HG03432 (cell line): Measurements from ENCODE around the gene USP32.
"Not testable (repeated sequence)": the region's sequence is repeated elsewhere in the genome, so short reads cannot be mapped to it uniquely, and the experiment has no call there.

Experiments
- ATAC-seq: cut with Tn5 transposase; IDR thresholded peaks from one replicate; pipeline ENCODE4 v1.9.1; 2021; ENCODE audit warnings: mild to moderate bottlenecking, moderate library complexity; ENCODE audit not compliant: unreplicated experiment

USP32 gene

DNA sequence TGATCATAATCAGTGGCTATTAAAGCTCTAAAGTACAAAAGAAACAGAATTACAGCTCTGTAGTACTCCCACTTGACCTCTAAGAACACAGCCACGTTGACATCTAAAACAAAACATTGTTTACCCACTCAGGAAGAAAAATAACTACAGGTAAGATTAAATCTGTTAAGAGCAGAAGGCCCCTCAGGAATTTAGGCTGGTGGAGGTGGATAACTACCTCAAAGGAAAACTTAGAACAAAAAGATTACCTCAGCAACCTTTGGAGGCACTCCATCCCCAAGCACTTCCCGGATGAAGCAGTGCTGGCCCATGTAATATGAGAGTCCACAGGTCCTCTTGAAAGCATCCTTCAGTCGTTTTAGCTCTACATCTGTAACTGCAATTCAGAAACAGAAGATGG is 46.7 kb downstream of the USP32 start:
- ATAC-seq: no peak

- ATAC-seq: not testable (repeated sequence)
Observed at GRCh38 chr17:60342492-60342891, 49.4 kb downstream of the USP32 start.

- ATAC-seq: no peak
Observed at GRCh38 chr17:60335289-60335688, 56.6 kb downstream of the USP32 start.

DNA sequence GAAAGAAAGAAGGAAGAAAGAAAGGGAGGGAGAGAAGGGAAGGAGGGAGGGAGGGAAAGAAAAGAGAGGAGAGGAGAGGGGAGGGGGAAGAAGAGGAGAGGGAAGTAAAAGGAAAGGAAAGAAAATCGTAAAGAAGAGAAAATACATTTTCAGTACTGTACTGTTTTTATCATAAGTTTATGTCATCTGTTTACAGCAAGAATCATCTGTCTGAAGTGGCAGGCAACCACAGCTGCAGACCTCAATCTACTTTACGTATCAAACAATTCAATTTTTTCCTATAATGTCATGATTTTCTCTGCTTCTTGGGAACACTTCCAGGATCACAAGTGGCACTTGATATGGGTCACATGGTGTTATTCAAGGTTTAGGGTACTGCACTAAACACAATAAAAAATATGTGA is 58.3 kb downstream of the USP32 start:
- ATAC-seq: no peak

GRCh38 chr17:60333072-60333471 is 58.9 kb downstream of the USP32 start:
- ATAC-seq: not testable (repeated sequence)

DNA sequence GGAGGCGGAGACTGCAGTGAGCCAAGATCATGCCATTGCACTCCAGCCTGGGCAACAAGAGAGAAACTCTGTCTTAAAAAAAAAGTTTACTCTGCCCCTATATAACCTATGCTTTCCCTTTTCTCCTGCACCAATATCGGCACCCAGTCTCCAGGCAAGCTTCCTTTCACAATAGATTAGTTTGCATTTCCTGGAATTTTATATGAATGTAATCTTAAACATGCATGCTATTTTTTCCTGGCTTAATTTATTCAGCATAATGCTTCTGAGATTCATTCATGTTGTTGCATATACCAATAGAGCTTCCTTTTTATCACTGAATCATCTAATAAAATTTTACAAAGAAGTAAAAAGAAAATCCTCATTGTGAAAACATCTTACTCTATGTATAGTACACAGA is 59.4 kb downstream of the USP32 start:
- ATAC-seq: no peak

- ATAC-seq: no peak
Observed at GRCh38 chr17:60330731-60331130, 61.2 kb downstream of the USP32 start.

DNA sequence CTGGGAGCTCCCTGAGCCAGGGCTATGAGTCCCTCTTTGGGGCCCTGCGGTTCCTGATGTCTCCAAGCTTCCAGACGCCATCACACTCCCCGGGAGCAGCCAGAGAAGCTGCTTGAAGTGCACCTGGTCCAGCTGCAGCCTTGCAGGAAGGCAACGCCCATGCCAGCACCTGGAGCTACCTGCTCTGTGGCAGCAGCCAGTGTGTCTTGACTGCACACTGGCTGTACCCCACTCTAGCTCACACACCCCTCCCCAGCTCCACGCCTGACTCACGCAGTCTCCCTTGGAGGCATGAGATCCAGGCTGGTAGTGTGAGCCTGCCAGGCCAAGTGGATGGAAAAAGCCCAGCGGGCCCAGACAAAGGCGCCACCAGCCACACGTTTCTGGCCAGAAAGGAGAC is 63.3 kb downstream of the USP32 start:
- ATAC-seq: no peak

DNA sequence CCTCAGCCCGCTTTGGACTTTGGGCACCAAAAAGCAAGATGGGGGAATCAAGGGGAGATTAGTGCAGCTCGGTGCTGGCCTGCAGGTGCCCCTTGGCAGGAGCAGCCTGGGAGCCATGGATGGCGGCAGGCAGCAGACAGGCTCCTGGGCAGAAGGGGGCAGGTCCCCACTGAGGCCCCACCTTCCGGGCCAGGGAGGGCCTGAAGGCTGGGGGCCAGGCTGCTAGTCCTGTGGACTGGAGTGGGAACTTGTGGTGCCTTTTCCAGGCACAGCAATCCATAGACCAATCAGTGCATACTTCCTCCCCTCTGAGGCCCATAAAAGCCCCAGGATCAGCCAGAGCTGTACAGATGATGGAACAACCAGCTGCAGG is 64.0 kb downstream of the USP32 start:
- ATAC-seq: no peak

- no peak for ATAC-seq
Observed at GRCh38 chr17:60327134-60327900, 64.6 kb downstream of the USP32 start.

DNA sequence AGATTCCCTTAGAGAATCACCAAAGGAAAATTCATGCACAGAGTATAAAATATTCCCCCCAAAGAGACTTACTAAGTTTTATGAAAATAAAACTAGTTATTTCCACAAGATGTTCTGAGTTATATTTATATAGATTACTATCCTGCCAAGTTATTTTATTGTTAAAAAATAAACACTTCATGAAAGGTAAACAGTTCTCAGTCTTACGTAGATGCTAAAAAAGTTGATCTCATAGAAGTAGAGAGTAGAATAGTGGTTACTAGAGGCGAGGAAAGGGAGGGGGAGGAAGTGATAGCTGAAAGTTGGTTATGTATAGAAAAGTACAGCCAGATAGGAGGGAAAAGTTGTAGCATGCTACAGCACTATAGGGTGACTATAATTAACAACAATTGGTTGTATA is 65.2 kb downstream of the USP32 start:
- ATAC-seq: no peak

DNA sequence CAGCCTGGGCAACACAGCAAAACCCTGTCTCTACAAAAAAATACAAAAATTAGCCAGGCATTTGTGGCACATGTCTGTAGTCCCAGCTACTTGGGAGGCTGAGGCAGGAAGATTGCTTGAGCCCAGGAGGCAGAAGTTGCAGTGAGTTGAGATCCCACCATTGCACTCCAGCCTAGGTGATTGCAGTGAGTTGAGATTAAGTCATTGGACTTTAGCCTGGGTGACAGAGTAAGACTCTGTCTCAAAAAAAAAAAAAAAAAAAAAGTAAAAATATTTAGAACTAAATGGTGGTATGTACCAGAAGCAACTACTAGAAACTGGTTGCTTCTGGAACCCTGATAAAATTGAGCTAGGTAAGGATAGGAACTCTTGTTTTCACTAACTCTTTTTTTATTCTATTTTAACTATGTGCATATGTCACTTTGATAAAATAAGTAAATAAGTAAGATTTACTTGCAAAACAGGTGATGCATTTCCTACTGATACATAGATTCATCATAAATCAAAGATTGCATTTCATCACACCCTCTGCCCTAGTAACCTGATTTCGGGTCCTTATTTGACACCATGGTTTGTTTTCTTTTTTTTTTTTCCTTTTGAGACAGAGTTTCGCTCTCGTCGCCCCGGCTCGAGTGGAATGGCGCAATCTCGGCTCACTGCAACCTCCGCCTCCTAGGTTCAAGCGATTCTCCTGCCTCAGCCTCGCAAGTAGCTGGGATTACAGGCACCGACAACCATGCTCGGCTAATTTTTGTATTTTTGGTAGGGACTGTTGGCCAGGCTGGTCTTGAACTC is 66.0 kb downstream of the USP32 start:
- ATAC-seq: no peak

DNA sequence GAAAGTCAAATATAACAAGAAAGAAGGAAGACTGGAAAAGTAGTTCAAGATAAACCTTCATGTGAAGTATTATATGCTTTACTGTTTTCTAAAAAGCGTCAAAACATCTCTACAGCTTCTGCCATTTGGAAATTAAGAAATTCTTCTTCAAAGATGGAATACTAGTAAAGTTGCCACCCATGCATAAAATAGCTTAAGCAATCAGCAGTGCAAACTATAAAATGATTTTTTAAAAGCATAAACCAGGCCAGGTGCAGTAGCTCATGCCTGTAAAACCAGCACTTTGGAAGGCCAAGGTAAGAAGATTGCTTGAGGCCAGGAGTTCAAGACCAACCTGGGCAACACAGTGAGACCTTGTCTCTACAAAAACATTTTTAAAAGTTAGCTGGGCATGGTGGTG is 68.2 kb downstream of the USP32 start:
- ATAC-seq: no peak

- no peak for ATAC-seq
Observed at GRCh38 chr17:60322056-60322387, 69.9 kb downstream of the USP32 start.

GRCh38 chr17:60321336-60322055 is 70.4 kb downstream of the USP32 start:
- ATAC-seq: no peak

GRCh38 chr17:60318830-60319229 is 73.1 kb downstream of the USP32 start:
- ATAC-seq: no peak

GRCh38 chr17:60318326-60318725 is 73.6 kb downstream of the USP32 start:
- ATAC-seq: no peak

GRCh38 chr17:60315650-60316049 is 76.3 kb downstream of the USP32 start:
- ATAC-seq: no peak

GRCh38 chr17:60314900-60315299 is 77.0 kb downstream of the USP32 start:
- not testable (repeated sequence) for ATAC-seq

DNA sequence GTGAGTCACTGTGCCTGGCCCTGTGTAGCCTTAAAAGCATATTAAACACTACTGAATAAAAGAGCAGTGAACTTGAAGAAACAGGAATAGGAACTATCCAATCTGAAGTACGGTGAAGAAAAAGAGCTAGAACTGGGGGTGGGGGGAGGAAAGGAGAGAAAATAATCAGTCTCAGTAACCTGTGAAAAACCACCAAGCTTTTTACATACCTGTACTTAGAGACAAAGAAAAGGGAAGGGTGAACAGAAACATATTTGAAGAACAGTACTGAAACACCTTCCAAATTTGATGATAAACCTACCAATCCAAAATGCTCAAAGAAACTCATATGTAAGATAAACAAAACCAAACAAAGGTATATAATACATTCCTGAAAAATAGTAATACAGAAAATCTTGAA is 77.5 kb downstream of the USP32 start:
- no peak for ATAC-seq

DNA sequence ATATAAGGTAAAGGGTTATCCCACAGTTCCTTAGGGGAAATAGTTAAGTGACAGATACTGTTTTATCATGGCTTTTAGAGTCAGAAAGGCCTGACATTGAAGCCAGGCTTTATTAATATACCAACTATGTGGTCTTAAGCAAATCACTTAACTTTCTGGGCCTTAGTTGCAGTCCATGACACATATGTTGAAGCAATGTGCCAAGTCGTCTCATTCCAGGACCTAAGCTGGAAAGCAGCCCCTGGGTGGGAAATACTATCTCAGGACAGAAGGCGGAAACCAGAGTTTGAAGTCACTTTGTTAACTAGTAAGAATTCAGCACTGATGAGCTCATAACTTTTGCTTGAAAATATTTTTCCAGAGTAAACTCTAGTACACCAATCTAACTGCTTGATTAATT is 80.0 kb downstream of the USP32 start:
- no peak for ATAC-seq

DNA sequence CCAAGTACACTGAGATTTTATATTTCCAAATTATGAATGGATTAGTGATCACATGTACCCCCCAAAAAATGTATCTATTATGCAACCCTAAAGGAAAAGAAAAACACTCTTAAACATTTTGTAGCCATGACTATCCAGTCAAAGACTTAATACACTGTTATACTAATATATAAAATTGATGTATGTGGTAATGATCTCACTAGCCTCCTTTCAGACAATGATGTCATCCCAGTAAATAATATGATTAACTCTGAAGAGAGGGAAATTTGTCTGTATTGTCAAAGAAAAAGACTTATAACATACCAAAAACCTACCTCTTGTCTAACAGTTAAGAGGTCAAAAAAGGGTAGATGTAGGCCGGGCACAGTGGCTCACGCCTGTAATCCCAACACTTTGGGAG is 80.7 kb downstream of the USP32 start:
- ATAC-seq: no peak
